Inflammatory macrophage (primary cell): ENCODE data around the gene ATP2B2.

Experiments used
- DNase-seq, 2 donors: peaks; one replicate each; pipeline ENCODE4 v3.0.0-alpha.2; 2020 to 2022

Gene ATP2B2

DNA sequence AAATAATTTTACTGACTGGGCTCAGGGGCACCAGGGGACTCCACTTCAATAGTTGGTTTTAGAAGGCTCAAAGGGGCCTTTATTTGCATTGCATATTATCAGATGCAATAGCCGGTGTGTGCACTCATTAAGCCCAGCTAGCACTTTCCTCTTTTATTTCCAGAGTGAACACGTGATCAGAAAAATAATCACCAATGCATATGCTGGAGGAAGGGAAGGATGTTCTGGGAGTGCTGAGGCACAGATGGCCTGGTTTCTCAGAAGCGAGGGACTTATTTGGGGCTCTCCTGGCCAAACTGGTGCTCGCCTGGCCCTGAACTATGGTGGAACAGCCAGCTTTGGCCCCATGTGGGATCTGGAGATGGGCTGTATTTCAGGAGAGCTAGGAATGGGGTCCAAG lies 124.0 kb downstream of the ATP2B2 start:
- no peak for DNase-seq

DNA sequence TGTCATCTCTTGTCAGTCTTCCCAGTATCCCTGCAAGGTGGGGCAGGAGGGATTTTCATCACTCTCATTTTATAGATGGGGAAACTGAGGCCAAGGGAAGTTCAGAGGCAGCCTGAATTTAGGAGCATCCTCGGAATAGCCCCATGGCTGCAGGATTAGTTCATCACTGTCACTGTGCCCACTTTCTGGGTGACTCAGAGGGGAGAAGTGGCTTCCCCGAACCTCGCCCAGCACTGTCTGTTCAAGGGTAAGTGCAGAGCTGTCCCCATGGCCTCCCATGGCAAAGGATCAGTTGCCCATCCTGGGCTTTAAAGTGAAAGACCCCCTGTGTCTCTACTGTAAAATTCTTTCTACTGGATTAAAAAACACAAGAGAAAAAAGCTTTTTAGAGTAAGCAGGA lies 124.5 kb downstream of the ATP2B2 start:
- peak in 1 of 2 donors; percentile 40 for DNase-seq

DNA sequence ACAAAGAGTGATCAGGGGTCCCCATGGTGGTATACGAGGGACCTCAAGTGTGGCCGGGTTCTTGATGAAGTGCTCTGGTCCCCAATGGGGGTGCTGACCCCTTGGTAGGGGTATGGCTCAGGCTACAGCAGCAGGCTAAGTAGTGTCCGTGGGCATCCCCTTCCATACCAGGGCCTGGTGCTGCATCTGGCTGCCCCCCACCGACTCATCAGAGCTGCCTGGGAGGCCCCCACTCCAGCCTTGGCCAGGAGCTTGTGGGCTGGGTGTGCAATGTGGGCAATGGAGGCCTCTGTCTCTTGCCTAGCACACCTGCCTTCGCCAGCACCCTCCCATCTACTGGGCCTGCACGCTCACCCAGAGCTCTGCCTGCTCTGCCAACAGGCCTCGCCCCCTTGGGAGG lies 125.4 kb downstream of the ATP2B2 start:
- no peak for DNase-seq

DNA sequence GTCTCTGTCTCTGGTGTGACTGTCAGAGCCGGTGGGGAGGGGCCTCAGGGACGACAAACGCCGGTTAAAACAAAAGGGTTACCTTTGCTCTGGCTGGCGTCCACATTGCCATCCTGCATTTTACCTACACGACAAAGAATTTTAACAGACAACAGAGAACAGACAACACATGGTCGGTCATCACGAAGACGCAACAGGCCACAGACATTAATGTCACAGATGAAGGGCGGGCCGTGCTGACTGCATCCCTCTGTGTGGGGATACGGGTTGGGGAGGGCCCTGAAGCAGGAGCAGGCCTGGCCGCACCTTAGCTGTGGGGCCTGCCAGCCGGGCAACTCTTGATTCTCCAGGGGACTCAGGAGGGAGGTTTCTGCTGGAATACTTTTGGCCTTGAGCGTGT lies 126.2 kb downstream of the ATP2B2 start:
- DNase-seq: no peak

DNA sequence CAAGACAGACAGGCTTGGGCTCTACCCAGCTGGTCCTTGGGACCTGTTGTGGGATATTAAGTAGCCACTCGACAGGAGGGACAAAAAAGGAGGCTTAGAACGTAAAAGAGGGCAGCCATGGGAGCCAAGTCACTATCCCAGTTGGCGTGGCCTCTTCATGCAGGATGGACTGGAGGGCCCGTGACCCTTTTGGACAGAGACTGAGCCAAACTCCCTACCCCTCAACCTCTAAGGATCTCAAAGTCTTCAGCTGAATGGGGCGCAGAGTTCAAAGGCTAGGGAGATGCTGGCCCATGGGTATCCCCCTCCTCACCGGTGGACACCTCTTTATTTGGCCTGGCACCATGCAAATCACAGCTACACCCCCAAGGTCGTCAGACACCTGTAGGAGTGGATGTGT lies 126.6 kb downstream of the ATP2B2 start:
- no peak for DNase-seq

DNA sequence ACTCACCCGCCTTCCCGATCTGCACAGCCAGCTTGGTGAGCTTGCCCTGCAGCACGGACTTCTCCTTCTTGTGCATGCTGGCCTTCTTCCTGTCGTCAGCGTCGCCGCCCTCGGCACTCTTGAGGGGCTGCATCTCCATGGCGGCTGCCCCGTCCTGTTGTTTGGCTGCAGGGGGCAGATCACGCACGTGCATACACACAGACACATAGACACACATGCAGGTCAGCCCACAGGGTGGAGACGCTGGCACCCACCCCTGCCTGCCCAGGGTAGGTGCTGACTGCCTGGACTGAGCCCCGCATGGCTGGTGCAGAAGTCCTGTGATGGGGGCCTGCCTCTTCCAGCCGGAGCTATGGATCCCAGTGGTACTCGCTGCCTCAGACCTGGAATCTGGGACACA lies 127.1 kb downstream of the ATP2B2 start:
- no peak for DNase-seq

DNA sequence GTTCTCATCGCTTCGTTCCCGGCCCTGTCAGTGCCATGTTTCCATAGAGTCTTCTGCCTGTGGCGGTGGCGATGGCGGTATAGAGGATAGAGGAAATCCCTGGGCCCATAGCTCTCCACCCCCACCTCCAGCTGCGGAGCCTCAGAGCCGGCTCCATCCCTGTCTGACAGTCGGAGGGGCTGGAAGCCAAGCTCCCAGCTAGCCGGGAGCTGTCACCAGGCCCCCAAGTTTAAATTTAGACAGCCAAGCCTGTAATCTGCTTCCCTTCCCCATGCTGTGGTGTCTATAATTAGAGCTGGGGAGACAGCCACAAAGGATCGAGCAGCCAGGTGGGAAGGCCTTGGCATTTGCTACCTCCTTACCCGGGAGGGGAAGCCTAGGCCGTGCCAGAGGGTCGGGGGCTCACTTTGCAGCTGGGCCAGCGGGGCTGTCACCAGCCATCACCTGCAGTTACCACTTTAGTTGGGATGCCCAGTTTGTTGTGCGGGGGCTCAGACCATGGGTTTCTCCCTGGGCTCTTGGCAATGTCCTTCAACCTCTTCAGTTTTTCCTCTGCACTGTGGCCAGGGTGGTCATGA lies 128.1 kb downstream of the ATP2B2 start:
- DNase-seq: no peak

DNA sequence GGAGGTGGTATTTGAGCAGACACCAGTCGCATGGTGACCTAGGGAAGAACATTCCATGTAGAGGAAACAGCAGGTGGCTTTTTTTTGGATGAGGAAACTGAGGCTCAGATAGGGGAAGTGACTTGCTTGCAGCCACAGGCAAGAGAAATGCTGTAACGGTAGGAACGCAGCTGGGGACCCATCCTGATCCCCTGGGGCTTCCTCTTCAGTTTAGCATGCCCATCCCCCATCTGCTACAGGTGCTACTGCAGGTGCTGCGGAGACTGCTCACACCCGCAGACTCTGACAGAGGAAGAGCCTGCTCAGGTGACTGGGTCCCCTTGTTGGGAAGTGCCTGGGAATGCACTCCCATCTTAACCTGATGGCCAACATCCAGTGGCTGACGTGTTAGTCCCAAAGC lies 129.0 kb downstream of the ATP2B2 start:
- DNase-seq: no peak

DNA sequence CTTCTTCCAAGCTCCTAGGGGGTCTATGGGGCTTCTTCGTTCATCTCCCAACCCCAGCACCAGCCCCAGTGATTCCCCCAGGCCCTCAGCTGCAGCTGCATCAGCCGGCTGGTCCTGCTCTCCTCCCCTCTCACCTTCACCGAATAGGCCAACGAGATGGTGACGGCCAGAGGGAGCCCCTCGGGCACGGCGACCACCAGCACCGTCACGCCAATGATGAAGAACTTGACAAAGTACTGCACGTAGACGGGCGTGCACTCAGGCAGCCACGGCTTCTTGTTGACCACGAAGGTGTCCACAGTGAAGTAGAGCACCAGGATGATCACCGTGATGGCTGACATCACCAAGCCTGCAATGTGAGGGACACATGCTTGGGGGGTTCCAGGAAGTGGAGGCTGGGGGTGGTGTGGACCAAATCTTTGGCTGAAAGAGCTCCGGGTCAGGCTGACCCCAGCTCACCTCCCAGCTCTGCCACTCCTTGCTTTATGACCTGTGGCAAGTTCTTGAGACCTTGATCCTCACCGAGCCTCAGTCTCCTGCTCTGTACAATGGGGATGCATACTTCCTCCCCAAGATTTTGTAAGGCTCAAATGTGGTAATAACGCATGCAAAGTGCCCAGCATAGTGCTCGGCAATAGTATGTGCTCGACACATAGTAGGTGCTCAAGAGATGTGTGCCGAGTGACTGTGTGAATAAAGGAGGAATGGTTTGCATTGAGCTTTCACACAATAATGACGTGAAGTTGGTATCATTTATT lies 129.9 kb downstream of the ATP2B2 start:
- no peak for DNase-seq

DNA sequence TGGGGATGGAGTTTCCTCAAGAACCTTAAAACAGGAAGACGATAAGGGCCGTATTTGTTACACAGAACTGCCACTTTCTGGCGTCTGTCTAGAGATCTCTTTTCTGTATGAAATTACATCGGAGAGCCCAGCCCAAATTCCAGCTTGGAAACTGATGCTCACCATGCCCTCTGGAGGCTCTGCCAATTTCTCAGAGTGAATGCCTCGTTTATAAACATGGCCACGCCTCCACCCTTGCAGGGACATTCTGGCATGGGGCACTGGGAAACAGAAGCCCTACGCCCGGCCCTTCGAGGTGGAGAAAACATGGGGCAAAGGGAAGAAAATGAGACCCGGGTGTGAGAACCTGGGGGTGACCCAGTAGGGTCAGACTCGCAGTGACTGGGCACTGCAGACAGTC lies 131.1 kb downstream of the ATP2B2 start:
- no peak for DNase-seq

DNA sequence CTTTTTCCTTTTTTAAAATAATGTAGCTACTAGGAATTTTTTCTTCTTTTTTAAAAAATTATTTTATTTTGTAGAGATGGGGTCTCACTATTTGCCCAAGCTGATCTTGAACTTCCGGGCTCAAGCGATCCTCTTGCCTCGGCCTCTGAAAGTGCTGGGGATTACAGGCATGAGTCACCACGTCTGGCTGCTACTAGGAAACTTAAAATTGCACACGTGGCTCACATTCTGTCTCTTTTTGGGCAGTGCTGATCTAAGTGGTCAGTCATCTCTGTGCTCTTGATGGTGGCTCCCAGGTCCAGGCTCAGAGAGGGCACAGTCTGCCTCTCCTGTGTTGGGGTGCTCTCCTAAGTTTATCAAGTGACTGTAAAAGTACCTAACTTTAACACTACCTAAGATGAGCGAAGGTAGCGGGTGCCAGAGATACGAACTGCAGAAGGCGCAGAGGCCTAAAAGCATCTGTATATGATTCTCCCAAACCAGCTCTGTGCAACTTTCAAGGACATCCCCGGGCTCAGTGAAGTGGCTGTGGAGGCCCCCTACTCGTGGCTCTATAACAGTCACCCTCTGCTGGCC lies 131.6 kb downstream of the ATP2B2 start:
- no peak for DNase-seq

DNA sequence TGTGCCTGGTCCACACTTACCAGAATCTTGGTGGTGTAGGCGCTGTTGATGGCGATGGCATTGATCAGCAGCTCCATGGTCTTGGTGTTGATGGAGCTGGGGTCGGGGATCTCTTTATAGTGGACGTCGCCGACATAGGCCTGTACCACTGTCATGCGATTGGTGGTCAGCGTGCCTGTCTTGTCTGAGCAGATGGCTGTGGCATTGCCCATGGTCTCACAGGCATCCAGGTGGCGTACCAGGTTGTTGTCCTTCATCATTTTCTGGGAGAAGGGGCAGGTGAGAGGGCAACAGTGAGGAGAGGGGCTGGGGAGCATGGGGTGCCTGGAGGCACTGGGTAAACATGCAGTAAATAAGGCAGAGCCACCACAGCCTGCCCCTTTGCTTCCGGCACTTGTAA lies 133.6 kb downstream of the ATP2B2 start:
- no peak for DNase-seq

DNA sequence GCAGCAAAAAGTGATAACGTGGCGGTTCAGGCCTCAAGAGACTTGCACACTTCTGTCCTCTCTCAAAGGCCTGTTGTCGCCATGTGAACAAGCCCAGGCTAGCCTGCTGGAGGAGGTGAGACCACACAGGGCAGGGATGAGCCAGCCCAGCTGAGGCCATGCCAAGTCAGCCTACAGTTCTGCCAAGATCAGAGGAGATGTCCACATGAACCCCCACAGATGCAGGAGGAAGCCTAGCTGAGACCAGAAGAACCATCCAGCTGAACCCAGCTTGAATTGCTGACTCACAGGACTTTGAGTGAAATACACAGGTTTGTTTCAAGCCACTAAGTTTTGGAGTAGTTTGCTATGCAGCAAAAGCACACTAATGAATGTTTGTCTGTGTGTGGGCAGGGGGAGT lies 134.2 kb downstream of the ATP2B2 start:
- no peak for DNase-seq

DNA sequence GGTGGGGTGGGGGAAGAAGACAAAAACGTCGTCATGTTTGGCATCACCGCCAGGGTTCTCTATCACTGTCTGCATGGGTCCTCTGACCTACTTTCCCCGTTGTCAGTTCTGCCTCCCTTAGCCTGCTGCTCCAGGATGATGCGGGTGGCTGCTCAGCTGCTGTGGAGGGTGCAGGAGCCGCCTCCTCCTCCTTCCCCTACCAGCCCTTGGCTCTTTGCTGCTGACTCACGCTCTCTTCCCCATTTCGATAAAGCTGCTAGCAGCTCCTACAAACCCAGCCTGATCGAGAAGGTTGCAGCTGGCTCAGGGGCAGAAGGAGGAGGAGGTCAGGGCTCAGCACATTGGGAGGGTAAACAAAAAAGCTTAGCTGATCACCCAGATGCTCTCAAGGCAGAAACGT lies 135.0 kb downstream of the ATP2B2 start:
- DNase-seq: peak; percentile 72 to 91

DNA sequence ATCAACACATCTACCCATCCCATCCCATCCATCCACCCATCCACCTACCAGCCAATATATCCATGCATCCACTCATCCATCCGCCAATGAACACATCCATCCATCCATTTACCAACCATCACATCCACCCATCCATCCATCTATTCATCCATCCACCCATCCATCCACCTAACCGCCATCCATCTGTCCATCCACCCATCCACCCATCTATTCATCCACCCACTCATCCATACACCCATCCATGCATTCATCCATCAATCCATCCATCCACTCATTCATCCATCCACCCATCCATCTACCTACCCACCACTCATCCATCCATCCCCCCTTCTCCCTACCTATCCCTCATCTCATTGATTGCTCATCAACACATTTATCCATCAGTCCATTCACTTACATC lies 136.9 kb downstream of the ATP2B2 start:
- no peak for DNase-seq

DNA sequence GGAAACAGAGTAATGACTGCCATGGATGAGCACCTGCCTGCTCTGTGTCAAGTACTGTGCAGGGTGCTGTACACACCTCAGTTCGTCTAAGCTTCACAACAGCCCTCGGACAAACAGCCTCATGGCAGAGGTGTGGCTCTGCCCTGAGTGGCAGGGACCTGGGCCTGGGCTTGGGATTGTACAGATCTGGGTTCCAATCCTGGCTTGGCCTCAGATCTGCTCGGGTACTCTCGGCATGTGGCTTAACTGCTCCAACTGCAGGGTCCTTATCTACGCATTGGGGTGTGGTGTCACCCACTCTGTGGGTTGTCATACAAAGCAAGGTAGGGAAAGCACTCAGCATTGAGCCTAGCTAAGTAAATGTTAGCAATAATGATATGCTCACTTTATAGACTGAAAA lies 137.9 kb downstream of the ATP2B2 start:
- DNase-seq: no peak

DNA sequence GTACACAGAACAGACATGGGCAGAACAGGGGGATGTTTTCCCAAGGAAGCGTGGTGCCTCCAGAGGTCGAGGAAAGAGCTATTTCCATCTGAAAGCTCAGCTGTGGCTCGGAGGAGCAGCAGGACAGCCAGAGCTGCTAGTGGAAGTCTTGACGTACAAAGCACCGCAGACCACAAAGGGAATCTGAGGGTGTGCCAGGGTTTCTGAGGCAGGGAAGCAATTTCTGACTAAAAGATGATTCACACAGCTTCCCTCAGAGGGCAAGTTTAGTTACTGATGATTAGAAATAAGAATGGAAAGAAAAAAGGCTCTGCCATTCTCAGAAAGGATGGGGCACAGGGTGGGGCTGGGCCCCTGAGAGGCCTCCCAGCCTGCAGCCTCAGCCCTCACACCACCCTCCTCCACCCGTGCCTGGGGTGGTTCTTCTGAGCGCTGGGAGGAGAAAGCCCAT lies 138.7 kb downstream of the ATP2B2 start:
- DNase-seq: peak; percentile 7 to 68

DNA sequence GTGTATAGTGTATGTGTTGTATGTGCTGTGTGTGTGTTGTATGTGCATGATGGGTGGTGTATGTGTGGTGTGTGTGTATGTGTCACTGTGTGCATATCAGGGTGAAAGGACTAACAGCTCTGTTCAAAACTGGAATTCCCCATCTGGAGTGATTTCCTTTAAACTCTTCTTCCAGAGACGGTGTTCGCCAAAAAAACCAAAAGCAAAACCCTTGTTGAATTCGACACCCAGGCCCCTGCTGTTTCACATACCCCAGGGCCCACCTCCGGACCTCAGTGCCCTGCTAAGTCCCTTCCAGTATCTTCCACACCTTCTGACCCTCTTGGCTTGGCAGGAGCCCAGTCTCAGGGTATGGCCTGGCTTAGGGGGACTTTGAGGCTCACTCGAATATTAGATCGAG lies 139.6 kb downstream of the ATP2B2 start:
- DNase-seq: no peak

DNA sequence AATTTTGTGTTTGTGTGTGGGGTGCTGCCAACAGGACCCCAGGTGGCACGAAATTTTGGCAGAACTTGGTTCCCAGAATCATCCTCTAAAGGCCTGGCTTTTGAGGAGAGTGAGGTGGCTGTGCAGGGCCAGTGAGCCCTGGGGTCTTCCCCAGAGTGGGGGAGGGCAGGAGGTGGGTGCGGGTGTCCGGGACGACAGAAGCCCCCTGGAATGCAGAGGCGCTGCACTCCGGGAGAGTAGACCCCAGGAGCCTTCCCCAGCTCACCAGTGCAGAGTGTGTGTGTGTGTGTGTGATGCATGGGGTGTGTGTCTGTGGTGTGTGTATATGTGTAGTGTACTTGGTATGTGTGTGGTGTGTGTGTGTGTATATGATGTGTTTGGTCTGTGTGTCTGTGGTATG lies 140.1 kb downstream of the ATP2B2 start:
- DNase-seq: no peak

DNA sequence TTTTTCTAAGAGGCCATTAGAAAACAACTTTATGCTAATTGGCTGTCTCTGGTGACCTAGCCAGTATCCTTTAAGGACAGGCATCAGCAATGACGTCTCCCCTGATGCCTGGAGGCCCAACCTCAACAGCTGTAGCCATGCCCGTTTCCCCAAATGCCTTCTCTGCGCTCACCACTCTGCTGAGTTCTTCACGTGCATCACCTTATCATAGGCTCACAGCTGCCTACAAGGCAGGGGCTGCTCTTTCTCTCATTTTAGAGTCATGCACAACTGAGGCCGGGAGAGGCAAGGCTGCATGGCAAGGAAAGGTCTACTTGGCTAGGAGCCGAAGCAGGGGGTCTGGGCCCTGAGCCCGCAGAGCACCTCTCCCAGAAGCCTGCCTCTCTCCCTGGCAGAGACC lies 140.6 kb downstream of the ATP2B2 start:
- no peak for DNase-seq

DNA sequence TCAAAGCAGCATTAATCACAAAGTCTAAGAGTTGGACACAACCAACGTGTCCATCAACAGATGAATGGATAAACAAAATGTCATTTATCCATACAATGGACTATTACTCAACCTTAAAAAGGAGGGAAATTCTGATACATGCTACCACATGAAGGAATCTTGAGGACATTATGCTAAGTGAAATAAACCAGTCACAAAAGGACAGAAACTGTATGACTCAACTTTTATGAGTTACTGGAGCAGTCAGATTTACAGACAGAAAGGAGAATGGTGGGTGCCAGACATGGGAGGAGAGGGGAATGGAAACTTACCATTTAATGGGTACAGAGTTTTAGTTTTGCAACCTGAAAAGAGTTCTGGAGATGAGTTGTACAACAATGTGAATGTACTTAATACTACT lies 141.5 kb downstream of the ATP2B2 start:
- DNase-seq: no peak

DNA sequence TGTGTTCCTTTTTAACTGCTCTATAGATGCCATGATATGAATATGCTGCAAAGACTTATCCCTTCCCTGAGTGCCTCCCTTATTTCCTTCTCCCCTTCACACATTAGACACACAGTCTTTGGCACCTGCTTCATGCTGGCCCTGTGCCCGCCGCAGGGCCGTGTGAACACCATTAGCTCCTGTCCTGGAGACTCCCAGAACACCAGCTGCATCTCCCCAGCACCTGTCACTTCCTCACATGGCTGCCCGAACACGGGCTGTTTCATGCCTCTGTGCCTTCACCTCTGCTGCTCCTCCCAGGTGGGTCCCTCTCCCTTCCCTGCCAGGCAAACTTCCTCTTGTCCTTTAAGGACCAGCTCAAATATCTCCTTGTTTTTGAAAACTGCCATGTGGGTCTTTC lies 144.0 kb downstream of the ATP2B2 start:
- DNase-seq: no peak

DNA sequence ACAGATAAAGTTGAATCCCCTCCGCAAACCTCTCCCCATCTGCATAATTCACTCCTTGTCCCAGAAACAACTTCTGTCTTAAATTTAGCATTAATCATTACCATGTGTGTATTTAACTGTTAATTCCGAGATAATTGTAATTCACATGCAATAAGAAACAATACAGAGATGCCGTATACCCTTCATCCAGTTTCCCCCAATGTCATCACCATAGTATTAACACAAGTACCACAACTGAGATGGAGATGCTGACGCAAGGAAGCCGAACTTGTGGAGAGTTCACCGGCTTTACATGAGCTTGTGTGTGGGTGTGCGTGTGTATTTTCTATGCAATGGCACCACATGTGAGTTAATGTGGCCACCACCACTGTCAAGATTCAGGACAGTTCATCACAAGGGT lies 144.9 kb downstream of the ATP2B2 start:
- DNase-seq: no peak

DNA sequence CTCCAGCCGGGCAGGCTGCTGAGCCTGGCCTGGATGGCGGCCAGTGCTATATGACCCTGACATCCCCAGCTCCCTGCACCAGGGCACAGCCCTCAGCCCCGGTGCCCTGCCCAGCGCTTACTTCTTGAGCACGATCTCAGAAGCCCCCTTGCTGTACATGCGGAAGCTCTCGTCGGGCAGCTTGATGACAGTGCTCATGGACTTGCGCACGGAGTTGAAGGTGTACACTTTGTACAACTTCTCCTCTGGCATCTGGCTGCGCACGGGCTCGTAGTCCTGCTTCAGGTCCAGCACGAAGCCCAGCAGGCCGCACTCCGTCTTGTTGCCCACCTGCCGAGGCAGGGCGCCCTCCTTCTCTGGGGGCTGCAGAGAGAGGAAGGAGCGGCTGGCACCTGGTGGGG lies 145.6 kb downstream of the ATP2B2 start:
- DNase-seq: no peak
